Activated CD4-positive, CD25-positive, alpha-beta regulatory T cell treated with anti-CD3 and anti-CD28 coated beads, Interleukin-2, amount 50 U/mL, for 72 hours (primary cell): Measurements from ENCODE around the gene ELN.

Source experiments
- DNase-seq: peaks from one replicate; pipeline ENCODE4 v3.0.0; 2021

The ELN gene

DNA sequence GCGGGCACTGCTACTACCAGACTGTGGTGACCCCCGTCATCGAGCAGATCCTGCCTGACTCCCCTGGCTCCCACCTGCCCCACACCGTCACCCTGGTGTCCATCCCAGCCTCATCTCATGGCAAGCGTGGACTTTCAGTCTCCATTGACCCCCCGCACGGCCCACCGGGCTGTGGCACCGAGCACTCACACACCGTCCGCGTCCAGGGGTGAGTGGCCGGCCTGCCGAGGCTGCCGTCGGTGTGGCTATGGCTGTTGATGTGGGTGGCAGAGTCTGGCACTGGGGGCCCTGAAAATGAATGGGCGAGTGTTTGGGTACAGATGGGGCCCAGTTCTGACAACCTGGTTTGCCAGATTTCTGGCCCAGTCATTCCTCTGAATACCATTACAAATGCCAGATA lies 71.1 kb downstream of the ELN start:
- DNase-seq = no peak

DNA sequence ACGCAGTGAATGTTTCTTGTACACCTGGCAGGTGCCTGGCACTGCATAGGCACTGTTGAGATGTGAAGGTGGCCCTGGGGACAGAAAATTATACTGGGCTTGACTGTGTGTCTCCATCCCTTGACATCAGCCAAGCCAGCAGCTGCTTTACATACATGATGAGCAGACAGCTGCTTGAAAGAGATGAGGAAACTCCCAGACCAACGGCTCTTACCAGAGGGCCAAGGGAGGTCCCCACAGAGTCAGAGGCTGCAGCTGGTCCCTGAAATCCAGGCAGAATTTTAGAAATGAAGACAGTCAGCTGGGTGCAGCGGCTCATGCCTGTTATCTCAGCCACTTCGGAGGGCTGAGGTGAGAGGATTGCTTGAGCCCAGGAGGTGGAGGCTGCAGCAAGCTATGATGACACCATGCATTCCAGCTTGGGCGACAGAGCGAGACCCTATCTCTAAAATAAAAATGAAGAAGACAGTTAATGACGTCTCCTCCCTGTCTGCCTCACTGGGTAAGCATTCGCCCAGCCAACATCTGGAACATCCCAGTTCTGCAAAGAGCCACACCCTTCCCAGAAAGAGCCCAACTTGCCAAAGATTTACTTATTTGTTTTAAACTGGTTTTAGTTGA lies 73.2 kb downstream of the ELN start:
- DNase-seq = no peak

DNA sequence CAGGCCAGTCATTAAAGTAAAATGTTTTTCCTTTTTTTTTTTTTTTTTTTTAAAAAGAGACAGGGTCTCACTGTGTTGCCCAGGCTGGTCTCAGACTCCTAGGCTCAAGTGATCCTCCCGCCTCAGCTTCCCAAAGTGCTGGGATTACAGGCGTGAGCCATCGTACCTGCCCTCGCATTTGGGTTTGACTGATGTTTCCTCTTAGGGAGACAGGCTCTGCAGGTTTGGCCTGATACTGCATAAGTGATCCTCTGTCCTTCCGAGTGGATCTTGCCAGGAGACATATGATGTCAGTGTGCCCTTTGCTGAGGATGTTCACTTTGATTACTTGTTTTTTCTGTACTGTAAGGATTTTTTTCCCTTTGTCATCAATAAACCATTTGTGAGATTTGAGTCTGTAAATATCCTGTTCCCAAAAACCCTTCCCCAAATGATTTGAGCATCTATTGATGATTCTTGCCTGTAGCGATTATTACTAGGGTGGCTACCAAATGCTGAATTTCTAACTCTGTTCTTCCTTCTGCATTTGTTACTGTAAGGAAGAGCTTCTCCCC lies 75.3 kb downstream of the ELN start:
- no peak for DNase-seq

DNA sequence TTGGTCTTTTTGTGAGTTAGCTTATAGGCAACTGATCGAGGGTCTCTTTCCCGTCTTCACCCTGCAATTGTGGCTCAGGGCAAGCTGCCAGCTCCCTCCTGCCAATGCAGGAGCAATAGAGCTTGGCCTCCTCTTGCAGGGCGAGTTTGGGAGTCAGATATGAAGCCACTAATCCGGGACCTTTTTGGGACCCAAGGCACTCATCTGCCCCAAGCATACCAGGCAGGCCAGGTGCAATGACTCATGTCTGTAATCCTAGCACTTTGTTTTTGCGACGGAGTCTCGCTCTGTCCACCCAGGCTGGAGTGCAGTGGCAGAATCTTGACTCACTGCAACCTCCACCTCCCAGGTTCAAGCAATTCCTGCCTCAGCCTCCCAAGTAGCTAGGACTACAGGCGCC lies 76.7 kb downstream of the ELN start:
- DNase-seq = no peak

- DNase-seq = no peak
These were observed 78.0 kb downstream of the ELN start for GRCh38 chr7:74105992-74106391.

GRCh38 chr7:74106846-74107245 lies 78.9 kb downstream of the ELN start:
- DNase-seq = no peak

DNA sequence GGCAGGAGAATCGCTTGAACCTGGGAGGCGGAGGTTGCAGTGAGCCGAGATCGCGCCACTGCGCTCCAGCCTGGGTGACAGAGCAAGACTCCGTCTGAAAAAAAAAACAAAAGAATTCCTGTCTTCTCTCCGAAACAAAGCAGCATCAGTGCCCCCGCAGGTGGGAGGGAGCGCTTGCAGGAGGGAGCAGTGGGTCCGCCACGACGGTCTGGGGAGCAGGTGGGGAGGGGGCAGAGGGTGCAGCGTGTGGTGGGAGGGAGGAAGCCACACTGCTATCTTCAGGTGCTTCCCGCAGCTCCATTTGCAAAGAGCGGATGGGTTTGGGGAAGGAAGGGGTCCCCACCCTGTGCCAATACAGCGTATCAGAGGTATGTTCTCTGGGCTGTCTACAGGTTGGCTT lies 87.4 kb downstream of the ELN start:
- no peak for DNase-seq

DNA sequence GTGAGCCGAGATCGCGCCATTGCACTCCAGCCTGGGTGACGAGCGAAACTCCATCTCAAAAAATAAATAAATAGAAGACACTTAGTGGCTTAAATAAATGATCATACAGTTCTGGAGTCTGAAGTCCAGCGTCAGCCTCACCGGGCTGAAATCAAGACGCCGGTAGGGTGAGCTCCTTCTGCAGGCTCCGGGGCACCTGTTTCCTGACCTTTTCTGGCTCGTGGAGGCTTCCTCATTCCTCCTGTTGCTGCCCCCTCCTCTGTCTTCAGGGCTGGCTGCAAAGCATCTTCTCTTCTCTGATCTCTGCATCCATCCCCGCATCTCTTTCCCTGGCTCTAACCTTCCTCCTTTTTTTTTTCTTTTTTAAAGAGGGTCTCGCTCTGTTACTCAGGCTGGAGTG lies 88.4 kb downstream of the ELN start:
- DNase-seq = no peak
